Lower lobe of right lung (tissue), 2 donors: ENCODE results near the gene PTPRD. TPM values are rescaled to one million over a fixed set of nuclear protein-coding genes. Genes with fewer than 3 reads are reported as not detected.

ENCODE experiments used
- ATAC-seq, 2 donors: fragments of 200-7000 bp; cut with Tn5 transposase; one replicate each; pipeline ENCODE4 v1.9.1; 2020 to 2022; ENCODE audit warnings: mild to moderate bottlenecking in 2 of 2, moderate library complexity in 2 of 2
- DNase-seq: peaks from one replicate; pipeline ENCODE4 v3.0.0-alpha.2; 2020
- H3K27ac ChIP-seq: fragments of 200-600 bp; one replicate; pipeline ENCODE4 v1.8.0; 2022
- H3K27me3 ChIP-seq: fragments of 200-600 bp; one replicate; pipeline ENCODE4 v1.8.0; 2022; ENCODE audit warnings: low read depth
- H3K36me3 ChIP-seq: fragments of 200-600 bp; one replicate; pipeline ENCODE4 v1.8.0; 2022; ENCODE audit warnings: mild to moderate bottlenecking
- H3K4me1 ChIP-seq: fragments of 200-600 bp; one replicate; pipeline ENCODE4 v1.8.0; 2022
- H3K4me3 ChIP-seq: fragments of 200-600 bp; one replicate; pipeline ENCODE4 v1.8.0; 2022; ENCODE audit warnings: mild to moderate bottlenecking
- H3K9me3 ChIP-seq: fragments of 200-600 bp; one replicate; pipeline ENCODE4 v1.8.0; 2022
- intact Hi-C: fragments of 100-400 bp; cut with DNase I; formaldehyde crosslinking; loops from one replicate; pipeline ENCODE4 v1.11.0; 2022
- total RNA-seq: library from RNA; stranded (reverse); fragmentation: NEBNext Ultra II Directional; extraction: Animal tissue kit (Norgen Biotek cat#: 25700); gene quantifications from one replicate; pipeline ENCODE4 v1.2.1, GENCODE V29; 2021
- TF ChIP-seq, protein P1 (sequence below): fragments of 200-600 bp; IDR thresholded peaks from one replicate; pipeline ENCODE4 v1.8.0; 2022; ENCODE audit warnings: antibody characterized with exemption, mild to moderate bottlenecking
- donor health status: DM: no; HTN: yes; CAD: no; lungs with severe emphysema.

The PTPRD gene
- total RNA-seq, 1 donor from 2014 or later: 17.2 TPM

DNA sequence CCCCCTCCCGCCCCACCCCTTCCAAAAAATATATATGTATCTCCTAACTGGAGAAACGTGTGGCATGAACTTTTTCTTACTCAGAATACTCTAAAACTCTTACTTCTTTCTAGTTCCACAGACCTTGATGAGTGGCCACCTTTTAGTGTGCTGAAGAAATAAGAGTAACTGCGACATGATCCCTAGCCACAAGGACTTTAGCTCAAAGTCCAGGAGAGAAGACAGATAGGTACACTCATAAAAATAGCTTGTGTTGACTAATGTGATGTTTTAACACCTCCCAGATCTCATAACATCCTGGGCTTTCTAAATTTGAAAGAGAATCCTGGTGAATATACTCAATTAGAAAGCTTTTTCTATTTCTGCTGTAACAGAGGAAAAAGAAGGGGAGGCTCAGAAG lies 1808.2 kb downstream of the PTPRD start:
- Histone ChIP-seq H3K9me3 (no peaks in the 10 kb centered on the region), H3K27me3 (no peaks in the 10 kb centered on the region), H3K4me3 (no peak overlapping the region), H3K4me1 (no peaks in the 10 kb centered on the region), H3K36me3 (no peaks in the 10 kb centered on the region), H3K27ac (no peak overlapping the region)
- intact Hi-C loops: no loop called here
- TF ChIP-seq, protein P1, sequence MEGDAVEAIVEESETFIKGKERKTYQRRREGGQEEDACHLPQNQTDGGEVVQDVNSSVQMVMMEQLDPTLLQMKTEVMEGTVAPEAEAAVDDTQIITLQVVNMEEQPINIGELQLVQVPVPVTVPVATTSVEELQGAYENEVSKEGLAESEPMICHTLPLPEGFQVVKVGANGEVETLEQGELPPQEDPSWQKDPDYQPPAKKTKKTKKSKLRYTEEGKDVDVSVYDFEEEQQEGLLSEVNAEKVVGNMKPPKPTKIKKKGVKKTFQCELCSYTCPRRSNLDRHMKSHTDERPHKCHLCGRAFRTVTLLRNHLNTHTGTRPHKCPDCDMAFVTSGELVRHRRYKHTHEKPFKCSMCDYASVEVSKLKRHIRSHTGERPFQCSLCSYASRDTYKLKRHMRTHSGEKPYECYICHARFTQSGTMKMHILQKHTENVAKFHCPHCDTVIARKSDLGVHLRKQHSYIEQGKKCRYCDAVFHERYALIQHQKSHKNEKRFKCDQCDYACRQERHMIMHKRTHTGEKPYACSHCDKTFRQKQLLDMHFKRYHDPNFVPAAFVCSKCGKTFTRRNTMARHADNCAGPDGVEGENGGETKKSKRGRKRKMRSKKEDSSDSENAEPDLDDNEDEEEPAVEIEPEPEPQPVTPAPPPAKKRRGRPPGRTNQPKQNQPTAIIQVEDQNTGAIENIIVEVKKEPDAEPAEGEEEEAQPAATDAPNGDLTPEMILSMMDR: no peak
- ATAC-seq (no peak), DNase-seq (no peak)

DNA sequence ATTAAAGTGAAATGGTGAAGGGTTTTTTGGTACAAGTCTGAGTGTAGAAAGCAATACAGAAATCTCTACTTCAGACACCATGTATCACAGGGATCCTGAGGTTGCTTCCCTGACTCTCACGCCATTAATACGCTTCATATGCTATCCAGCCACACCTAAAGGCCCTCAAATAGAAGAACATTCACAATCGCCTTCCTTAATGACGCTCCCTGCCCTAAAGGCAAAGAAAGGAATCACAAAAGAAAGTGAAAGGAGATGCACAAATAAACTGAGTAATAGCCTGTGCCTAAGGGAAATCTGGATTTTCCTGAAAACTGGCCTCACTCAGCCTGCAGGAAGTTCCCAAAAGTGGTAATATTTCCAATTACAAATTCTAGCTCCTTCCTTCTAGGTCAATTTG lies 1810.6 kb downstream of the PTPRD start:
- no peak overlapping the region for H3K27ac ChIP-seq
- ATAC-seq (no peak), DNase-seq (no peak)
- H3K4me3 ChIP-seq: no peak overlapping the region
- no peaks in the 10 kb centered on the region for H3K4me1 ChIP-seq
- intact Hi-C loops: no loop called here
- H3K9me3 ChIP-seq: no peaks in the 10 kb centered on the region
- H3K27me3 ChIP-seq: no peaks in the 10 kb centered on the region
- no peaks in the 10 kb centered on the region for H3K36me3 ChIP-seq
- TF ChIP-seq, protein P1: no peak

DNA sequence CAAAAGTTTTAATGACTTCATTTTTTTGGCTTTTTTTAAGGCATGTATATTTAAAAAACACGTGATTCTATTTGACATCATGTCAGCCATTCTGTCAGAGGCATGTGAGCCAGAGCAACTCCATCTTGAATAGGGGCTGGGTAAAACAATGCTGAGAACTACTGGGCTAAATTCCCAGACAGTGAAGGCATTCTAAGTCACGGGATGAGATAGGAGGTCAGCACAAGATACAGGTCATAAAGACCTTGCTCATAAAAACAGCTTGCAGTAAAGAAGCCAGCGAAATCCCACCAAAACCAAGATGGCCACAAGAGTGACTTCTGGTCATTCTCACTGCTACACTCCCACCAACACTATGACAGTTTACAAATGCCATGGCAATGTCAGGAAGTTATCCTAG lies 1812.6 kb downstream of the PTPRD start:
- H3K27ac ChIP-seq: no peak overlapping the region
- no peak overlapping the region for H3K4me3 ChIP-seq
- no peaks in the 10 kb centered on the region for H3K9me3 ChIP-seq
- no peaks in the 10 kb centered on the region for H3K27me3 ChIP-seq
- TF ChIP-seq, protein P1: no peak
- intact Hi-C loops: no loop called here
- H3K4me1 ChIP-seq: no peaks in the 10 kb centered on the region
- no peaks in the 10 kb centered on the region for H3K36me3 ChIP-seq
- ATAC-seq (no peak), DNase-seq (no peak)

DNA sequence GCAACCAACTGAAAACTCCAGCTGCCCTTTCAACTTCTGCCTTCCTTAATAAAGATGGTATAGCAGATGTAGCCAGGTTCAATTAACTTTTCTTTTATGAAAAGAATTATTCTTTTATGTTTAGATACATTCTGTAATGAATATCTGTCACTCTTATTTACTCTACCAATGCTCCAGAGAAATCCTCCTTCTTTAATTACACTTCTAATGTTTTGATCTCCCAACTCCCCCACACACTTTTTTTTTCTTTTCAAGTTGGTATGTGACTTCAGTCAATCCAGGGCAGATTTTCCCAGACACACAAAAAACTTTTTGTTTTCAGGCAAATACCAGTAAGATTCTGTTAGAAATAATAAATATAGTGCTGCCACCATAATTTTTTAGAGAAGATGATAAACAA lies 1813.2 kb downstream of the PTPRD start:
- intact Hi-C loops: no loop called here
- no peak overlapping the region for H3K4me3 ChIP-seq
- H3K27me3 ChIP-seq: no peaks in the 10 kb centered on the region
- no peaks in the 10 kb centered on the region for H3K9me3 ChIP-seq
- H3K27ac ChIP-seq: no peak overlapping the region
- no peaks in the 10 kb centered on the region for H3K36me3 ChIP-seq
- no peaks in the 10 kb centered on the region for H3K4me1 ChIP-seq
- TF ChIP-seq, protein P1: no peak
- ATAC-seq (no peak), DNase-seq (no peak)

DNA sequence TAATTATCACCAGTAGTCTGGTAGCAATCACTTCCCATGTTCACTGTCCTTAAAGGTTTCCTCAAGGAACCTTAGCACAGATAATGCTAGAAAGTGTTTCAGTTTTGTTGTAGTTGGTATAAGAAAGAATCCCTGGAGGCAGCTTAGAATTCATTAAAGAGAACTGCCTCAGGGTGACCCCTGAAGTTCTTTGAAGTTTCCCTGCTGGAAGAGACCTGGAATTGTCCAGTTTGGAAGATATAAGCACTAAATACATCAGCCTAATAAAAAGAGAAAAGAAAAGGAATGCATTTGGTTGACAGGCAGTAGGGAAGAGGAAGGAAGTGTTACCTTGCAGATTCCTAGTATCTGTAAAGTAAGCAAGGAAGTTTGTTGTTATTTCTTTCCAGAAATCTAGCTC lies 1813.6 kb downstream of the PTPRD start:
- no peak for ATAC-seq
- DNase-seq: no peak

More for the DNA sequence above, 1813.6 kb downstream of the PTPRD start:
- Histone ChIP-seq H3K27me3 (no peaks in the 10 kb centered on the region), H3K36me3 (no peaks in the 10 kb centered on the region), H3K4me3 (no peak overlapping the region), H3K27ac (no peak overlapping the region), H3K4me1 (no peaks in the 10 kb centered on the region), H3K9me3 (no peaks in the 10 kb centered on the region)
- intact Hi-C loops: no loop called here
- TF ChIP-seq, protein P1: no peak
